ENCODE data around the gene FBRS.
"Not testable (repeated sequence)": the region's sequence is repeated elsewhere in the genome, so short reads cannot be mapped to it uniquely, and the experiment has no call there.

Gene FBRS

GRCh38 chr16:30657866-30658730 lies at the start of gene FBRS:
FBRS (plus strand) TSS chr16:30658431; CDS start chr16:30659519, 1,088 bp downstream.
- peak; percentile 99 for DNase-seq (ENCODE audit: low read depth)

- DNase-seq (ENCODE audit: low read depth), result peak; percentile 28
These were observed 49.0 kb upstream of the FBRS start for GRCh38 chr16:30609002-30609925.

GRCh38 chr16:30609926-30610839 lies 48.0 kb upstream of the FBRS start, which contains the start of gene ZNF689:
ZNF689 (minus strand) TSS chr16:30610389; CDS start chr16:30610041, 348 bp downstream.
- DNase-seq (ENCODE audit: low read depth), result peak; percentile 86

- peak; percentile 37 for DNase-seq (ENCODE audit: low read depth)
These were observed 42.7 kb upstream of the FBRS start for GRCh38 chr16:30615358-30616091.

- DNase-seq (ENCODE audit: low read depth), result no peak
These were observed 39.0 kb upstream of the FBRS start for GRCh38 chr16:30619202-30619601.

DNA sequence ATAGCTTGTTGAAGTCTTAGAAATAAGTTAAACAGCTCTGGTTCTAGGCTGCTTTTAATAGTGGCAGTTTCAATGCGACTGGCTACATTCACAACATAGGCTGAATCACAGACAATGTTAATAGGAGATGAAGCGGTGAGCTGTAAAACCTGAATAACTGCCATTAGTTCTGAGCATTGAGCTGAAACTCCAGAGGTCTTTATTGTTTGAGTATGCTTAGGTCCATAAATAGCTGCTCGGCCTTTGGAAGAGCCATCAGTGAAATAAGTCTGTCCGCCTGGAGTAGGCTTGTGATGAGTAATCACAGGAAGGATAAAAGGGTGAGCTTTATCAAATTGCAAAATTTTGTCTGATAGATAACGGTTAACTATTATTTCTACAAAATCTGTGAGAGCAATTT lies 38.6 kb upstream of the FBRS start:
- DNase-seq (ENCODE audit: low read depth), result no peak

DNA sequence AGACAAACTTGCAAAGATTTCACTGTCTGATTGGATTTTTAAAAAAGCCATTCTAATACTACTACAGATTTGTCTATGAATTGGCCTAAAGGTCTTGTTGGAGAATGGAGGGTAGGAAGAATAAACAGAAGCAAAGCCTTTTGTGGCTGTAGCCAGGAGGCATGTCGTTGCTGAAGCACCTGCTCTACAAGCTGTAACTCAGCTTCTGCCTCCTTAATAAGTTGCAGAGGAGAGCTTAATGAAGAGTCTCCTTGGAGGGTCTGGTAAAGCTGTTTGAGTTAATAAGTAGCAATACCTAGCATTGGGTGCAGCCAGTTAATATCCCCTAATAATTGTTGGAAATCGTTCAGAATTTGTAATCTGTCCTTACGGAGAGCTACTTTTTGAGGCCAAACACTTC lies 38.1 kb upstream of the FBRS start:
- DNase-seq (ENCODE audit: low read depth), result no peak

- no peak for DNase-seq (ENCODE audit: low read depth)
These were observed 36.5 kb upstream of the FBRS start for GRCh38 chr16:30621765-30622164.

DNA sequence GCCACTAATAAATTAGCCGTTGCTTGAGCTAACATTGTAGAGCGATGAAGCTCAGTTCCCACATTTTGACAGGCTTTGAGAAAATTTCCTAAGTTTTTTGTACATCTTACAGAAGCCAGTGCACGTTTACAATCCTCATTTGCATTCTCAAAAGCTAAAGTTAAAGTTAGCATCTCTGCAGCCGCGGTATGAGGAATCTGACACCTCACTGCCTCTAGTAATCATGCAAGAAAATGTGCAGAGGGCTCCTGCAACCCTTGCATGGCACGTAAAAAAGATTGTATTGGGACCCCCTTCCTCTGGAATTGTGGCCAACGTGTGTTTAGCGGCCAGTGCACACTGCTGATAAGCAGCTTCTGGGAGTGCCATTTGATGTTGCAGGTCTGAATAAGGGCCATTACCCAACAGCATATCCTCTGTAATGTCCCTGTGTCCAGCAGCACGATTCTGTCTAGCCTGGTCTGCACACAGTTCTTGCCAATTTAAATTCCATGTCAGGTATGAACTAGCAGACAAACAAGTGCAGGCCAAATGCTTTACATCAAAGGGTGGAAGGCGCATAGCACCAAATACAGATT lies 35.7 kb upstream of the FBRS start:
- DNase-seq (ENCODE audit: low read depth), result no peak

- no peak for DNase-seq (ENCODE audit: low read depth)
These were observed 34.5 kb upstream of the FBRS start for GRCh38 chr16:30623536-30624283.

GRCh38 chr16:30626236-30626635 lies 32.0 kb upstream of the FBRS start:
- no peak for DNase-seq (ENCODE audit: low read depth)

DNA sequence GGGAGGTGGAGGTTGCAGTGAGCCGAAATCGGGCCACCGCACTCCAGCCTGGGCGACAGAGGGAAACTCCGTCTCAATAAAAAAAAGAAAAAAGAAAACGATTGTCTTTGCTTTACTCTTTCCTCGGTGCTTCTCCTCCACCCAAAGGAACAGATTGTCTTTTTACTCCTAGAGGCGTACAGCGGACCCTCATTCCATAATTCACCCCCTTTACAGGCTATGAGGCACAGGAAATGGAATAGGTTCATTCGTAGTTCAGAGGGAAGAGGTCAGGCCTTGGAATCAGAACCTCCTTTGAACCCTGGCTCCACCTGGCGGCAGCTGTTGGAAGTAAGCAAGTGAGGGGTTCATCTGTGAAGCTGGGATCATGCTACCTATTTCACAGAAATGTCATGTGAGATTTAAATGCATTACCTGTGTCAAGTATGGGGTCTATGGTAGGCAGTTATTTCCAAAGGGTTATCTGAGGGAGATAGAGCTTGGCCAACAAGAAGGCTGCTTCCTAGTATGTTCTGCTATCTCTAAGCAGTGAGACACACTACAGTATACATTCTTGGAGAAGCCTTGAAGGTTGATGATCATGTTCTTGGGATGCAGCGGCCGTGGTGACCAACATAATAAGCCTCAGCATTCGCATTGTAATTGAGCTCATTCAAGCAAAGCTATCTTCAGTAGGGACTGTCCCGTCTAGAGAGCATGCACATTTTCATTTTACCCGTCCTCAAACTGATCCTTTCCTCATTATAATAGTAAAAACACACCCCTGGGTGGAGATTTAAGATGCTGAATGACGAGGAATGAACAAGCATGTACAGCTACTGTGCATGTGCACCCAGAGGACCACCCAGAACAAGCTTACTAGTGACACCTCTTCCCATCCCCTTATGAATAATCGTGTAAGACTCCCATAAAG lies 29.3 kb upstream of the FBRS start:
- peak; percentile 78 for DNase-seq (ENCODE audit: low read depth)

DNA sequence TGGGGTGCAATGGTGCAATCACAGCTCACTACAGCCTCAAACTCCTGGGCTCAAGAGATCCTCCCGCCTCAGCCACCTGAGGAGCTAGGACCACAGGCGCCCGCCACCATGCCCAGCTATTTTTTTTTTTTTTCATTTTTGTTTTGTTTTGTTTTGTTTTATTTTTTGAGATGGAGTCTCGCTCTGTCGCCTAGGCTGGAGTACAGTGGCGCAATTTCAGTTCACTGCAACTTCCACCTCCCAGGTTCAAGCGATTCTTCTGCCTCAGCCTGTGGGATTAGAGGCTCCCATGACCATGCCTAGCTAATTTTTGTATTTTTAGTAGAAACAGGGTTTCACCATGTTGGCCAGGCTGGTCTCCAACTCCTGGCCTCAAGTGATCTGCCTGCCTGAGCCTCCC lies 25.8 kb upstream of the FBRS start:
- DNase-seq (ENCODE audit: low read depth), result not testable (repeated sequence)

- no peak for DNase-seq (ENCODE audit: low read depth)
These were observed 24.7 kb upstream of the FBRS start for GRCh38 chr16:30633526-30633925.

GRCh38 chr16:30636599-30636998 lies 21.6 kb upstream of the FBRS start:
- no peak for DNase-seq (ENCODE audit: low read depth)

- not testable (repeated sequence) for DNase-seq (ENCODE audit: low read depth)
These were observed 21.1 kb upstream of the FBRS start for GRCh38 chr16:30637139-30637538.

DNA sequence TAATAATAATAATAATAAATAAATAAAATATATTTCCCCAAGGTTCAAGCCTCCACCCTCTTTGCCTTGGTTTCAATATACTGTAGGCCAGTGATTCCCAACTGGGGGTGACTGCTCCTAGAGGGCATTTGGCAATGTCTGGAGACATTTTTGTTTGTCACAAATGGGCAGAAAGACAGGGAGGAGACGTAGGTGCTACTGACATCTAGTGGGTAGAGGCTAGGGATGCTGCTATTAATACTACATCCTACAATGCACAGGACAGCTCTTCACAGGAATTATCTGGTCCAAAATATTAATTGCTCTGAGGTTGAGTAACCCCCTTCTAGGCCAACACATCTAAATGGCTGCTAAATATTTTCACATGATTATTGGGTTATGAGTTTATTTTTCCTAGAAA lies 20.3 kb upstream of the FBRS start:
- DNase-seq (ENCODE audit: low read depth), result no peak

DNA sequence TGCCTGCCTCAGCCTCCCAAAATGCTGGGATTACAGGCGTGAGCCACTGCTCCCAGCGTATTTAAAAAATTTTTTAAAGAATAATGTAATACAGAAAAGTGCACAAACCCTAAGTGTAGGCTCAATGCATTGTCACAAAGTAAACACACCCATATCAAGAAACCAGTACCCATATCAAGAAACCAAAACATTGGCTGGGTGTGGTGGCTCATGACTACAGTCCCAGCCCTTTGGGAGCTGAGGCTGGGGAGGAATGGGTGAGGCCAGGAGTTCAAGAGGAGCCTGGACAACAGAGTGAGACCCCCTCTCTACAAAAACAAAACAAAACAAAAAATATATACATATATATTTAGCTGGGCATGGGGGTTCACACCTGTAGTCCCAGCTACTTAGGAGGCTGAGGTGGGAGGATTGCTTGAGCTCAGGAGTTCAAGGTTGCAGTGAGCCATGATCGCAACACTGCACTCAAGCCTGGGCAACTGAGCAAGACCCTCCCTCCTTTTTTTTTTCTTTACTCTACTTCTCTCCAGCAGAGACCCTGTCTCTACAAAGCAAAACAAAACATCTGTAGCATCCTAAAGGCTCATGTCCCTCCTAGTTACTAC lies 16.8 kb upstream of the FBRS start:
- DNase-seq (ENCODE audit: low read depth), result no peak
